OCI-LY7 (cell line): ENCODE measurements around the gene PAQR4. TPM values are rescaled to one million over a fixed set of nuclear protein-coding genes. Genes with fewer than 3 reads are reported as not detected.

Source experiments
- BruUV-seq: library from RNA; stranded (reverse); fragments of 400-500 nt; replicated peaks from 2 replicates; lab custom pipeline; 2021; lab: Mats Ljungman, UMichigan
- CTCF ChIA-PET: fragments of 300-600 bp; sonication (Branson Sonifier 250); formaldehyde crosslinking; loops from one replicate; lab custom pipeline; 2022; ENCODE audit warnings: antibody characterized with exemption; ENCODE audit not compliant: unreplicated experiment; lab: Charles Lee
- POLR2A ChIA-PET: fragments of 300-600 bp; sonication (Branson Sonifier 250); formaldehyde crosslinking; loops from one replicate; lab custom pipeline; 2022; ENCODE audit warnings: antibody characterized with exemption; lab: Charles Lee
- DNase-seq: peaks from one replicate; pipeline ENCODE4 v3.0.0-alpha.2; 2015; ENCODE audit warnings: low spot score
- H2AFZ ChIP-seq: fragments of 200-600 bp; sonication (generic), shearing (Covaris generic); 2 replicates; pipeline ENCODE4 v1.6.1; 2014; ENCODE audit warnings: mild to moderate bottlenecking, antibody characterized with exemption, low read length, moderate library complexity
- H3K27ac ChIP-seq: fragments of 200-600 bp; sonication (generic); 2 replicates; pipeline ENCODE4 v1.5.1; 2014; ENCODE audit warnings: mixed run types, low read depth, mild to moderate bottlenecking, moderate library complexity, low read length, inconsistent platforms; ENCODE audit not compliant: poor library complexity, severe bottlenecking
- H3K36me3 ChIP-seq: fragments of 200-600 bp; sonication (generic); 2 replicates; pipeline ENCODE4 v1.6.1; 2014; ENCODE audit warnings: mild to moderate bottlenecking, antibody characterized with exemption, low read length, moderate library complexity, mixed read lengths; ENCODE audit not compliant: insufficient read depth
- H3K4me1 ChIP-seq: fragments of 200-600 bp; sonication (generic); 2 replicates; pipeline ENCODE4 v1.5.1; 2014; ENCODE audit warnings: mild to moderate bottlenecking, low read length; ENCODE audit not compliant: insufficient read depth, poor library complexity, severe bottlenecking
- H3K4me2 ChIP-seq: fragments of 200-600 bp; sonication (generic); 2 replicates; pipeline ENCODE4 v1.6.1; 2014; ENCODE audit warnings: mild to moderate bottlenecking, low read length
- H3K4me3 ChIP-seq: fragments of 200-600 bp; sonication (generic); 2 replicates; pipeline ENCODE4 v1.5.1; 2014; ENCODE audit warnings: mild to moderate bottlenecking, low read depth, low read length; ENCODE audit not compliant: poor library complexity, severe bottlenecking
- H3K79me2 ChIP-seq: fragments of 200-600 bp; sonication (generic); 2 replicates; pipeline ENCODE4 v1.6.1; 2016; ENCODE audit warnings: low read depth, mild to moderate bottlenecking, low read length, moderate library complexity, mixed read lengths; ENCODE audit not compliant: insufficient read depth
- H3K9me2 ChIP-seq: fragments of 200-600 bp; sonication (generic); 2 replicates; pipeline ENCODE4 v1.6.1; 2016; ENCODE audit warnings: mild to moderate bottlenecking, low read length, mixed read lengths; ENCODE audit not compliant: insufficient read depth
- H3K9me3 ChIP-seq: fragments of 200-600 bp; sonication (generic); 2 replicates; pipeline ENCODE4 v1.6.1; 2014; ENCODE audit warnings: mild to moderate bottlenecking, mixed run types, low read length, mixed read lengths
- H4K20me1 ChIP-seq: fragments of 200-600 bp; sonication (generic); 2 replicates; pipeline ENCODE4 v1.6.1; 2014; ENCODE audit warnings: mild to moderate bottlenecking, antibody characterized with exemption, low read length, moderate library complexity, mixed read lengths; ENCODE audit not compliant: insufficient read depth
- CTCF ChIP-seq: fragments of 200-600 bp; sonication (generic); conservative IDR thresholded peaks from 2 replicates; pipeline ENCODE4 v1.5.1; 2014; ENCODE audit warnings: mild to moderate bottlenecking, antibody characterized with exemption, low read length, moderate library complexity, mixed read lengths
- EZH2phosphoT487 ChIP-seq: fragments of 200-600 bp; sonication (generic); IDR thresholded peaks from 2 replicates; pipeline ENCODE4 v1.6.1; 2018; ENCODE audit warnings: low read depth, borderline replicate concordance, mild to moderate bottlenecking, mixed run types, antibody characterized with exemption, low read length, moderate library complexity, mixed read lengths
- intact Hi-C: fragments of 100-400 bp; cut with micrococcal nuclease; formaldehyde crosslinking; loops from one replicate; pipeline ENCODE4 v1.10.0; 2022; ENCODE audit not compliant: unreplicated experiment
- total RNA-seq, 2 experiments: library from RNA; depleted of rRNA in 1 of 2; stranded (reverse); fragments of >200 nt in 1 of 2; shearing (Covaris generic) in 1 of 2; gene quantifications; 2 replicates each; pipeline ENCODE4 v1.2.3, GENCODE V29; 2014 to 2022

Gene PAQR4
- total RNA-seq, 2 experiments from 2014 or later, result 49.1 to 59.7 TPM

GRCh38 chr16:3017344-3017743 is 48.2 kb downstream of the PAQR4 start:
- Histone ChIP-seq H3K4me1 (peaks cover 28% of the 10 kb centered on the region), H3K36me3 (no peaks in the 10 kb centered on the region), H3K4me3 (no peak overlapping the region), H4K20me1 (no peaks in the 10 kb centered on the region), H3K27ac (no peak overlapping the region), H3K4me2 (no peak overlapping the region), H3K79me2 (no peaks in the 10 kb centered on the region), H2AFZ (no peak overlapping the region), H3K9me3 (no peaks in the 10 kb centered on the region), H3K9me2 (no peaks in the 10 kb centered on the region)
- CTCF ChIA-PET, result no interaction called here
- TF ChIP-seq CTCF (no peak), EZH2phosphoT487 (no peak)
- POLR2A ChIA-PET, result no interaction called here
- DNase-seq, result no peak
- intact Hi-C loops, result no loop called here
- BruUV-seq, result no TSS peak

GRCh38 chr16:3017794-3018506 is 48.8 kb downstream of the PAQR4 start, which contains the start of gene CLDN6:
CLDN6 (minus strand) TSS chr16:3018183; CDS start chr16:3016021, 2,162 bp downstream.
- H3K9me2 ChIP-seq, result no peaks in the 10 kb centered on the region
- no peaks in the 10 kb centered on the region for H4K20me1 ChIP-seq
- DNase-seq, result peak; percentile 15
- no peak within 1 kb of the TSS for H3K4me3 ChIP-seq
- no peak within 1 kb of the TSS for H3K27ac ChIP-seq
- BruUV-seq, result no TSS peak
- no peak within 1 kb of the TSS for H2AFZ ChIP-seq
- ChIA-PET POLR2A (no interaction called here), CTCF (no interaction called here)
- intact Hi-C loops, result no loop called here
- TF ChIP-seq CTCF (peak; percentile 65), EZH2phosphoT487 (no peak)
- H3K4me1 ChIP-seq, result peaks cover 34% of the 10 kb centered on the region
- peak within 1 kb of the TSS; percentile 37 for H3K4me2 ChIP-seq
- no peaks in the 10 kb centered on the region for H3K9me3 ChIP-seq
- H3K79me2 ChIP-seq, result no peaks in the 10 kb centered on the region
- no peaks in the 10 kb centered on the region for H3K36me3 ChIP-seq
